Left renal pelvis (tissue), 4 donors: ENCODE measurements around the gene MGAT4B. TPM values are rescaled to one million over a fixed set of nuclear protein-coding genes. Genes with fewer than 3 reads are reported as not detected.

Source experiments
- DNase-seq, 4 donors: peaks; one replicate each; pipeline ENCODE4 v3.0.0-alpha.2; 2013; ENCODE audit warnings: low read depth in 4 of 4, low spot score in 3 of 4
- polyA plus RNA-seq, 4 donors: library from polyadenylated mRNA; unstranded; fragments of 120-200 nt; gene quantifications; one replicate each; pipeline ENCODE4 v1.2.1, GENCODE V29; 2013; ENCODE audit not compliant: insufficient read length in 4 of 4

Gene MGAT4B
- polyA plus RNA-seq, 4 donors = 94.1 to 176 (median 169) TPM

GRCh38 chr5:179755022-179755421 is 51.6 kb downstream of the MGAT4B start:
- peak in 1 of 4 donors; percentile 21 for DNase-seq

- DNase-seq = no peak
Measured at GRCh38 chr5:179753971-179754370, 52.7 kb downstream of the MGAT4B start.

- DNase-seq = no peak
Measured at GRCh38 chr5:179749857-179750508, 56.7 kb downstream of the MGAT4B start.

GRCh38 chr5:179747811-179748210 is 58.9 kb downstream of the MGAT4B start:
- no peak for DNase-seq

Other genes starting within 250 kb of the MGAT4B start
- 1,000 to 10,000 TPM in 3 of 4 donors, 100 to 1,000 TPM in 1; 889 to 1,576 (median 1,143) TPM for gene HNRNPH1, start 183.2 kb downstream of the MGAT4B start, polyA plus RNA-seq
- gene CBY3, start 125.8 kb downstream of the MGAT4B start, polyA plus RNA-seq = 1 to 10 TPM in 1 of 4 donors, under 1 TPM in 3; 0.23 to 1.4 (median 0.27) TPM
- gene CANX, start 107.9 kb downstream of the MGAT4B start, polyA plus RNA-seq = 100 to 1,000 TPM; 384 to 691 (median 559) TPM
- gene MAML1, start 74.0 kb downstream of the MGAT4B start, polyA plus RNA-seq = 10 to 100 TPM; 40.1 to 47.1 (median 43.2) TPM
- gene LTC4S, start 12.9 kb downstream of the MGAT4B start, polyA plus RNA-seq = 1 to 10 TPM; 2.2 to 4.6 (median 3.4) TPM
- 100 to 1,000 TPM in 2 of 4 donors, 10 to 100 TPM in 2; 87.6 to 119 (median 101) TPM for gene SQSTM1, start 14.0 kb upstream of the MGAT4B start, polyA plus RNA-seq
- gene MRNIP, start 52.0 kb upstream of the MGAT4B start, polyA plus RNA-seq = 10 to 100 TPM; 28.4 to 50.3 (median 33.7) TPM
- gene TBC1D9B, start 101.0 kb upstream of the MGAT4B start, polyA plus RNA-seq = 100 to 1,000 TPM in 2 of 4 donors, 10 to 100 TPM in 2; 95.5 to 137 (median 102) TPM